GM18505 (cell line): ENCODE measurements around the gene FAU.
A peak's percentile ranks its signal among the peaks of the same experiment; 100 is the strongest.

Experiments used
- ATAC-seq: cut with Tn5 transposase; IDR thresholded peaks from one replicate; pipeline ENCODE4 v1.9.1; 2021; ENCODE audit not compliant: unreplicated experiment
- POLR2A ChIP-seq: IDR thresholded peaks from 4 replicates; pipeline ENCODE4 v1.6.1; 2011; ENCODE audit warnings: borderline replicate concordance; ENCODE audit not compliant: insufficient read depth, insufficient read length; ENCODE audit errors: extremely low read depth

Gene FAU

DNA sequence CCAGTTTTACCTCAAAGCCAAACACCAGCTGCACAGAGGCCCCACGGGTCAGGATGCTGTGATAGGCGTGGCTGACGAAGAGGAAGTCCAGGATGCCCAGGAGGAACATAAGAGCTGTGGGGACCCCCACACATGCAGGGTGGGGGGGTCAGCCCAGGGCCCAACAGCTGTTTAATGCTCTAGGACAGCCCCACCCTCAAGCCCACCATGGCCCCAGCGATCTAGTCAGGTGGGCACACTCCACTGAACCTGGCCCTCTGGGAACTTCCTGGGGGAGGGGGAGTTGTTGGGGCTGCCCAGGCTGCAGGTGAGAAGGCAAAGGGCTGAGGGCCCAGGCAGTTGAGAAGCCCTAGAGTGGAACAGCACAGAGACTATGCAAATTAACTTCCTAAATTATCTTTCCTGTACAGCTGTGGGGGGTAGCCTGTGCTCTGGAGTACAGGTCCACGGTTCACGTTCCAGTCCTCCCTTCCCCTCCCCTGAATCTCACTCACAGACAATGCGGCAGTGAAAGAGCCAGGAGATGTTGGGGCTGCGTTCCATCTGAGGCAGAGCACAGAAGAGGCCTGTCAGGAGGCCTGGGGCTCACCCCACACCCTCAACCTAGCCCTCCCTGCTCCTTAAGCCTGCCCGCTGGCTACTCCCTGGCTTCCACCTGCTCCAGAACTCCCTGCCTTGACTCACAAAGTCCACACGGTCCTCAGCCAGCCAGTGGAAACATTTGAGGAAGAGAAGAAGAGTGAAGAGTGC is 10.5 kb upstream of the FAU start:
- TF ChIP-seq POLR2A: peak; percentile 76
- no peak for ATAC-seq

DNA sequence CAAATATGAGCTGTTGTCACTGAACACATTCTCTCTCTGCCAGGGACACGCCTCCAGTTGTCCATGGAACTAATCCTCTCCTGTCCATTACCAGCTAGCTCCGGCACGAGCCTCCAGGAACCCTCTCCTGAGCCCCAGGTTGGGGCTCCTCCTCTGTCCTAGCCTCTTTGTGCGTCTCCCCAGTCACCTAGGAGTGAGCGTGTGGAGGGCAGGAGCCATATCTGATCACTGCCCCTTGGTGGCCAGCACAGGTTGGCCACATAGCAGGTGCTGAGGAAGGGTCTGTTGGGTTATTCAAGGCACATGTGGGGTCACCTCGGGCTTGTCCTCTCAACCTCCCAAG is 9.9 kb upstream of the FAU start:
- no peak for ATAC-seq
- TF ChIP-seq POLR2A: peak; percentile 16

DNA sequence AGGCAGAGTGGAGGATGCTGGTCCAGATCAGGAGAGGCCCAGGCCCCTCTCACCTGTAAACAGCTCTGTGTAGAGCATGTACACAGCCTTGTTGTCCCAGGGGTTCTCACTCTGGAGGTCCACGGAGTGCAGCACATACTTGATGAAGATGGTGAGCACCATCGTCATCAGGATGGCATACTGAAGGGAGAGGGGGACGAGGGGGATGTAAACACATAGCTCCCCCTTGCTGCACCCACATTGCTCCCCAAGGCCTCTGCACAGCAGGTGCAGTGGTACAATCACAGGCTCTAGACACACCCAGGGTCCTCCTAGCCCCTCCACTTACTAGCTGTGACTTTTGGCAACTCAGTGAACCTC is 9.5 kb upstream of the FAU start:
- peak; percentile 40 for TF ChIP-seq POLR2A
- ATAC-seq: no peak

DNA sequence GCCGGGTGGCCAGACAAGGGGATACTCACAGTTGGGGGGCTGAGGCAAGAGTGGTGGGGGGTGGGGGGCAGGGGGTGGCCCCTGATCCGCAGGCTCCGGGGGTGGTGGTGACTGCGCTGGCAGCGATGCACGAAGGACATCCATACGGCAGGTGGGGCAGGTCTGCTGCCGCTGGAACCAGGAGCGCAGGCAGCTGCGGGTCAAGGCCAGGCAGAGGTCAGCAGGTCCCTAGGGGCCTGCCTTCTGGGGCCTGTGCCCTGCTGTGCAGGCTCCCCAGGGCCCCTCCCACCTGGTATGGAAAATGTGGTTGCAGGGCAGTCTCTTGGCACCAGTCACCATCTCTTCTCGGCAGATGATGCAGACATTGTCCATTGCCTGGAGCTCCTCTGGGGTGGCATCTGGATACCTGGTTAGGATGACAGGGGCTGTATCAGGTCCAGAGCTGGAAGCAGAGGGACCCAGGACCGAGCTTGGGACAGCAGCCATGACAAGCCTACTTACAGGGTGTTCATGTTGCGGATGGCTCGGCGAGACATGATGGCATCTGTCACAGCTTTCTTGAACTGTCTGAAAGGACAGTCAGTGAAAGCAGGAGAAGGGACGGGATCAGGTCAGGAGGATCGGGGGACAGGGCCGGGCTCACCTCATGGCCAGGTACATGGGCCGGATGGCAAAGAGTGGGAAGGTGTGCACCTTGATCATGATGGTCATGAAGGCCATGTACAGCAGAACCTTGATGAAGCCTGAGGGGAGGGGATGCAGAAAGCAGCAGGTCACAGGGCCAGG is 8.9 kb upstream of the FAU start:
- no peak for ATAC-seq
- no peak for TF ChIP-seq POLR2A

DNA sequence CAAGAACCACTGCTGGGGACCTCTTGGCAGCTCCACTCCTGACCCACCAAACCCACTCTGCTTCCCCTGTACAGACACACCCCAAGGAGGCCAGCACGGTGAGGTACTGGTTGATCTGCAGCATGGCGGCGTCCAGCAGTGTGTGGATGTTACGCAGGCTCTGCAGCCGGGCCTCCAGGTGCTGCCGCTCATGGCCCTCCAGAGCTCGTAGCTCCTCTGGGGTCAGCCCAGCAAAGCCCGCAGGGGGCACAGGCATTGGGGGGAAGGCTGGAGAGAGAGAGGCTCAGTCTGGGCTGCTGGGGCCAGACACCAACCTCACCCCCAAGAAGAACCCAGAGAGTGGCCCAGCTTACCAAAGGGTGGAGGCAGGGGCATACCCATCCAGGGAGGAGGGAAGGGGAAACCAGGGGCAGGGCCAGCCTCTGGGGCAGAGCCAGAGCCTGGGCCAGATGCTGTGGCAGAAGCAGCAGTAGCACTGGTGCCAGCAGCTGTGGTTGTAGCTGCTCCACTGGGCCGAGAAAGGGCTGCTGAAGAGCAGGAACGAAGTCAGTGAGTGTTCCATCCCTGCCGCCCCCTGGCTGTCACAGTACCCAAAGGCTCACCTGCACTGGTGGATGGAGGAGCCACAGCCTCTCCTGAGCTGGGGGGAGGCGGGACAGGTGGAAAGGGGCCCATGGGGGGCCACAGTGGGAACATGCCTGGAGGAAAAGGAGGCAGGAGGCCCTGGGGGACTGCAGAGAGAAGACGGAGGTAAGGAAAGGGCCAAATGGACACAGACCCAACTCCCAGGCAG is 7.9 kb upstream of the FAU start:
- TF ChIP-seq POLR2A: no peak
- no peak for ATAC-seq

DNA sequence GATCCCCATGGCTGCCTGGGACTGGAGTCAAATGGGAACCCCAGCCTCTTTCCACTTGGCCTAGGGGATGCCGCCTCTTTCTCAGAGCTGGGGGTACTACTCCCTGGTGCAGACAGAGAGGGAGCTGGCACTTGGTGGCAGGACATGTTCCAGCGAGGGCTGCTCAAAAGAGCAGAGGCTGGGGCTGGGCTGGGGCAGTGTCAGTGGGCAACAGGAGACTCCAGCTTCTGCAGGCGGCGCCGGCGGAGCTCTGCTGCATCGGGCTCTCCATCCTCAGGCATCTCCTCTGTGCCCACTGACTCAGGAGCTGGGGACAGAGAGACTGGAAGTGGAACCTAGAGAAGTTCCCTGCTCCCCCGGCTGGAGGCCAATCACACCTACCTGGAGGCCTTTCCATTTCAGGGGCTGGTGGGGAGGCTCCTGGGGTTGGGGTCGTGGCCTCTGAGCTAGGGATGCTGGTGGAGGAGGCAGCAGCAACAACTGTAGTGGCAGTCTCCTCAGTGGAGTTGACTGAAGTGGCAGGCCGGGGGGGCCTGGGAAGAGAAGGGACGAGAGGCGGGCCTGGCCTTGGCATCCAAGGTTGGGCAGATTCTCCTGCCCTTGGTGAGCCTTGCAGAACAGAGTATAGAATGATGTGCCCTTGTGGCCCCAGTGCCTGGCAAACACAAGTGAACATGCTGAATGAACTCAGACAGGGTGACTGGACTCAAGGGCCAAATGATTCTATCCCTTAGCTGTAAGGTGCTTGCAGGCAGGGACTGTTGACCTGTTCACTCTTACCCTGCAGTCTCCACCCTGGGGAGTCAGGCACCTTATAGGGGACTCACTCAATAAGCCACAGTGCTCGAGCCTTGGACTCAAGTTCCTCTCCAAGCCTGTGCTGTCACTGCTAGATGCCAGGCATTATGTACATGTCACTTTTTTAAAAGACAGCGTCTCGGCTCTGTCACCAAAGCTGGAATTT is 6.5 kb upstream of the FAU start:
- ATAC-seq: no peak
- no peak for TF ChIP-seq POLR2A

DNA sequence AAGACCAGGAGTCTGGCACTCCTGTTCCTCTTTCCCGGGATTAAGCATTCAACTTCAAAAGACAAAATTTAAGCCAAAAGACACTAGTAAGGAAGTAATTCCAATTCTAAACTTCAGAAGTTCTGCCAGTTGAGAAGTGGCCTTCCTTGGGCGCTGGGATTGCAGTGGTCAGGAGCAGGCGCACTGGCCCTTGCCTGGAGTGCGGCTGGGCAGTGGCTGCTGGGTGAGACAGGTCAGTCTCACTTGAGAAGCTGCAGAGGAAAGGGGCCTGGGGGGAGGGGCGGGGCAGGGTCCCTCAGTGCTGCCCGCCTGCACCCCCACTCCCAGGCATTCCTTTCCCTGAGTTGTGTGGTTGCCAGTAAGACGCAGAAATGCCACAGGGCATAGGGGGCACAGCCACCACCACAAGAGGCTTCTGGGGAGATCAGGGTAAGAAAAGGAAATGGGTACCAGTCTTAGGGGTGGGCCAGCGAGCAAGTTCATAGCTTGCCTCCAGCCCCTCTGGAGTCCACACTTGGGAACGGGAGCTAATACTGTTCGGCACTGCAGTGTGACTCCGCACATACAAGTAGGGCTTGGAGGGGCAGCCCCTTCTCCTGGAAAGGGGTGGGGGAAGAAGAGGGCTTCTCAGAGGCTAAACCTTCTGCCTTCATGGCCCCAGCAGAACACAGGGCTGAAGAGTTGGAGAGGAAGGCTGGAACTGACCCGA is 5.7 kb upstream of the FAU start:
- no peak for TF ChIP-seq POLR2A
- ATAC-seq: no peak

DNA sequence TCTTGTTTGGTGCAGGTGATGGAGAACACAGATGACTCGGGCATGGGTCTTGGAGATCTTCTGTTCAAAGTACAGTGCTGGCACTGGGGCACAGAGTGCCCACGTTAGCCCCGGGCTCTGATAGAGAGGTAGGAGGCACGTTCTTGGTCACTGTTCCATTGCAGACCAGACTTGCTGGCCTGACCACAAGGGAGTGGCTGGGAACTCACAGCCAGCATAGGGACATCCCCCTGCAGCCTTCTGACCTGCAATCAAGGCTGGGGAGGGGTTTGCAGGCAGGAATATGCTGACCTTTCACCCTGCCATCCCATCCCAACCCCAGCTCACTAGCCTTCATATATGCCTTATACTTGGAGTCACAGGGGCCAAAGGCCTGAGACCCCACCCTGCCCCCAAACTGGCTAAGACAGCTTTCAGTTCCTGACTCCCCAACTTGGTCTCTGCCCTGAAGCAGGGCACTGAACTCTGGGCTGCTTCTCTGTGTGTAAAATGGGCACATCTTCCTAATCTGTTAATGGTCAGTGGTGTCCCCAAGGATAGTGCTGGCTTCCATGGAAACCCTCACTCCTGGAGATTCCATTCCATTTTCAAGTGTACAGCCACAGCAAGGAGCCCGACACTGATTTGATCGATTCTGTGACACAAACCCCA is 4.8 kb upstream of the FAU start:
- no peak for ATAC-seq

DNA sequence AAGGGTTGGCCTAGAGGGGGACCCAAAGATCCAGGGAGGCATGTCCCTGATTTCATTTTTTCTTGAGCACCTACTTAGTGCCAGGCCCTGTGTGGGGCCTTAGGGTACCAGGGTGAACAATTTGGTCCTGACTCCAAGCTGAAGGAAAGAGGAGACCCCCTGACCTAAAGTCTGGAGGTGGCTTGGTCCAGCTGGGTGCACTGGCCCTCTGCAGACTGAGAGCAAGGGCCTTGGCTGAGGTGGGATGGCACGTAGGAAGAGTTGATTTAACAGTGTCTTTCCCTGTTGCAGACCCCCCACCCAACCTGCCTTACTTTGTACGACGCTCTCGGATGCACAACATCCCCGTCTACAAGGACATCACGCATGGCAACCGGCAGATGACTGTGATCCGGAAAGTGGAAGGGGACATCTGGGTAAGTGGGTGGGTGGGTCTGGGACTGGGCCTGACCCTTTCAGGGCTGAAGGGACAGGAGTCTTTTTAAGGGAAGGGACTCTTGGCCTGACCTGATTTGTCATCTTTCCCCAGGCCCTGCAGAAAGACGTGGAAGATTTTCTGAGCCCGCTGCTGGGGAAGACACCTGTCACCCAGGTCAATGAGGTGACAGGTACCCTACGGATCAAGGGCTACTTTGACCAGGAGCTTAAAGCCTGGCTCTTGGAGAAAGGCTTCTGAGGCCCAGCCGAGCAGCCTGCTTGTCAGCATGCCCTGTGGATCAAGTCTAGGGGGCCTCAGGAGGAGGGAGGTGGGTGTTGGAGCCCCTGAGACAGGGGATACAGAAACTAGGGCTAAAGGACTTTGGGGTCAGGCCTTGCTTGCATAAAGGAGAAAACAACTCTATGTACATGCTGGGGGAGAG is 3.5 kb upstream of the FAU start:
- ATAC-seq: no peak
- no peak for TF ChIP-seq POLR2A

More for the DNA sequence above, 4.8 kb upstream of the FAU start:
- TF ChIP-seq POLR2A: peak; percentile 42

DNA sequence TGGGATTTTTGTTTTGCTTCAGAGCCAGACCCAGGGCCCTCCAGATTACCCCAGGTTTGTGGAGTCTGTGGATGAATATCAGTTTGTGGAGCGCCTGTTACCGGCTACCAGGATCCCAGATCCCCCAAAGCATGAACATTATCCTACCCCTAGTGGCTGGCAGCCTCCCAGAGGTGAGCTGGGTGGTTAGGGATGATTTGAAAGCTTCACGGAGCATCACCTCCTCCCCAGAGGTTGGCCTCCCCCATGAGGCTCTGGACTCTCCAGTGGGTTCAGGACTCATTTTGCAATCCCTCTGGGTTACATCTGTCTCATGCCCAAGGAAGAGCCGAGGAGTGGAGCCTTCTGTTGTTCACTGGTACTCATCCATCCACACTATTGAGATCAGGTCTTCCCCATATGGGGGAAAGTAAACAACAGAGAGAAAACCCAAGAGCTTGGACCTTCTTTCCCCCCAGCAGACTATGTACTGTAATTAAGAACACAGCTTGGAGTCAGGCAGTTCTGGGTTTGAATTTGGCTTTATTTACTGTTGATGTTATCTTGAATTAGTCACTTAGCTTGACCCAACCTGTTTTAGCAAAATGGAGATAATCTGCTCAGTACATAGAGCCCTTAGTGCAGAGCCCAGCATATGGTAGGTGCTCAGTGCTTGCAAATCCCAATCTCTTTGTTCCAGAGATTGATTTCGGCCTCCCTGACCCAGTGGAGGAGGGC is 2.7 kb upstream of the FAU start:
- ATAC-seq: no peak
- no peak for TF ChIP-seq POLR2A
